Measurements from ENCODE around the gene SUPT20HL1.
"Not testable (repeated sequence)": the region's sequence is repeated elsewhere in the genome, so short reads cannot be mapped to it uniquely, and the experiment has no call there.

SUPT20HL1 gene

GRCh38 chrX:24343719-24344118, 16.7 kb upstream of the SUPT20HL1 start:
- H3K9me3 ChIP-seq (ENCODE audit: severe bottlenecking), result no peaks in the 10 kb centered on the region
- ATAC-seq (ENCODE audit: low read depth), result no peak
- no peaks in the 10 kb centered on the region for H3K27me3 ChIP-seq (ENCODE audit: insufficient read depth, poor library complexity, severe bottlenecking)
- H3K4me3 ChIP-seq (ENCODE audit: severe bottlenecking), result no peak overlapping the region
- H3K27ac ChIP-seq (ENCODE audit: poor library complexity, severe bottlenecking), result no peak overlapping the region
- H3K36me3 ChIP-seq (ENCODE audit: low read depth), result no peaks in the 10 kb centered on the region
- H3K4me1 ChIP-seq (ENCODE audit: insufficient read depth, poor library complexity, severe bottlenecking), result no peaks in the 10 kb centered on the region
- DNase-seq (ENCODE audit: low spot score), result no peak
- TF ChIP-seq CTCF (IDR thresholded peaks at IDR 0.05; ENCODE audit: poor library complexity, severe bottlenecking), result no peak

GRCh38 chrX:24347881-24348280, 12.6 kb upstream of the SUPT20HL1 start:
- no peak overlapping the region for H3K4me3 ChIP-seq (ENCODE audit: severe bottlenecking)
- ATAC-seq (ENCODE audit: low read depth), result no peak
- no peaks in the 10 kb centered on the region for H3K4me1 ChIP-seq (ENCODE audit: insufficient read depth, poor library complexity, severe bottlenecking)
- no peak for DNase-seq (ENCODE audit: low spot score)
- H3K27me3 ChIP-seq (ENCODE audit: insufficient read depth, poor library complexity, severe bottlenecking), result no peaks in the 10 kb centered on the region
- no peak for TF ChIP-seq CTCF (IDR thresholded peaks at IDR 0.05; ENCODE audit: poor library complexity, severe bottlenecking)
- no peak overlapping the region for H3K27ac ChIP-seq (ENCODE audit: poor library complexity, severe bottlenecking)
- H3K9me3 ChIP-seq (ENCODE audit: severe bottlenecking), result no peaks in the 10 kb centered on the region
- H3K36me3 ChIP-seq (ENCODE audit: low read depth), result no peaks in the 10 kb centered on the region

GRCh38 chrX:24350217-24350616, 10.2 kb upstream of the SUPT20HL1 start:
- DNase-seq (ENCODE audit: low spot score) (no peak), ATAC-seq (ENCODE audit: low read depth) (no peak)
- no peak for TF ChIP-seq CTCF (IDR thresholded peaks at IDR 0.05; ENCODE audit: poor library complexity, severe bottlenecking)
- Histone ChIP-seq H3K4me3 (ENCODE audit: severe bottlenecking) (no peak overlapping the region), H3K27ac (ENCODE audit: poor library complexity, severe bottlenecking) (no peak overlapping the region), H3K9me3 (ENCODE audit: severe bottlenecking) (no peaks in the 10 kb centered on the region), H3K4me1 (ENCODE audit: insufficient read depth, poor library complexity, severe bottlenecking) (no peaks in the 10 kb centered on the region), H3K27me3 (ENCODE audit: insufficient read depth, poor library complexity, severe bottlenecking) (no peaks in the 10 kb centered on the region), H3K36me3 (ENCODE audit: low read depth) (no peaks in the 10 kb centered on the region)

- no peak for TF ChIP-seq CTCF (IDR thresholded peaks at IDR 0.05; ENCODE audit: poor library complexity, severe bottlenecking)
- Histone ChIP-seq H3K4me3 (ENCODE audit: severe bottlenecking) (no peak overlapping the region), H3K27me3 (ENCODE audit: insufficient read depth, poor library complexity, severe bottlenecking) (no peaks in the 10 kb centered on the region), H3K36me3 (ENCODE audit: low read depth) (no peaks in the 10 kb centered on the region), H3K27ac (ENCODE audit: poor library complexity, severe bottlenecking) (no peak overlapping the region), H3K4me1 (ENCODE audit: insufficient read depth, poor library complexity, severe bottlenecking) (no peaks in the 10 kb centered on the region), H3K9me3 (ENCODE audit: severe bottlenecking) (no peaks in the 10 kb centered on the region)
- DNase-seq (ENCODE audit: low spot score), result no peak
- ATAC-seq (ENCODE audit: low read depth), result no peak
Observed at GRCh38 chrX:24355095-24355494, 5.3 kb upstream of the SUPT20HL1 start.

GRCh38 chrX:24357106-24357505, 3.3 kb upstream of the SUPT20HL1 start:
- ATAC-seq (ENCODE audit: low read depth), result no peak

GRCh38 chrX:24362089-24362745, 1.8 kb downstream of the SUPT20HL1 start:
- not testable (repeated sequence) for H3K4me1 ChIP-seq (ENCODE audit: insufficient read depth, poor library complexity, severe bottlenecking); ATAC-seq (ENCODE audit: low read depth); H3K36me3 ChIP-seq (ENCODE audit: low read depth); H3K27me3 ChIP-seq (ENCODE audit: insufficient read depth, poor library complexity, severe bottlenecking); DNase-seq (ENCODE audit: low spot score); H3K4me3 ChIP-seq (ENCODE audit: severe bottlenecking); H3K9me3 ChIP-seq (ENCODE audit: severe bottlenecking); H3K27ac ChIP-seq (ENCODE audit: poor library complexity, severe bottlenecking)

More at GRCh38 chrX:24357106-24357505, 3.3 kb upstream of the SUPT20HL1 start:
- H3K4me1 ChIP-seq (ENCODE audit: insufficient read depth, poor library complexity, severe bottlenecking), result no peaks in the 10 kb centered on the region
- no peak for TF ChIP-seq CTCF (IDR thresholded peaks at IDR 0.05; ENCODE audit: poor library complexity, severe bottlenecking)
- no peaks in the 10 kb centered on the region for H3K9me3 ChIP-seq (ENCODE audit: severe bottlenecking)
- H3K4me3 ChIP-seq (ENCODE audit: severe bottlenecking), result no peak overlapping the region
- H3K36me3 ChIP-seq (ENCODE audit: low read depth), result no peaks in the 10 kb centered on the region
- no peaks in the 10 kb centered on the region for H3K27me3 ChIP-seq (ENCODE audit: insufficient read depth, poor library complexity, severe bottlenecking)
- no peak for DNase-seq (ENCODE audit: low spot score)
- no peak overlapping the region for H3K27ac ChIP-seq (ENCODE audit: poor library complexity, severe bottlenecking)

- not testable (repeated sequence) for H3K4me1 ChIP-seq (ENCODE audit: insufficient read depth, poor library complexity, severe bottlenecking); H3K4me3 ChIP-seq (ENCODE audit: severe bottlenecking); H3K27me3 ChIP-seq (ENCODE audit: insufficient read depth, poor library complexity, severe bottlenecking); H3K27ac ChIP-seq (ENCODE audit: poor library complexity, severe bottlenecking); H3K9me3 ChIP-seq (ENCODE audit: severe bottlenecking); ATAC-seq (ENCODE audit: low read depth); H3K36me3 ChIP-seq (ENCODE audit: low read depth); DNase-seq (ENCODE audit: low spot score)
Observed at GRCh38 chrX:24363432-24364181, 3.2 kb downstream of the SUPT20HL1 start.
